PFSK-1 (cell line): Measurements from ENCODE around the gene GDPD5.

ENCODE experiments used
- FOXP2 ChIP-seq: optimal IDR thresholded peaks from 2 replicates; pipeline ENCODE3; 2011; ENCODE audit warnings: borderline replicate concordance, control low read depth, inconsistent platforms; ENCODE audit not compliant: insufficient read depth; ENCODE audit errors: extremely low read length, extremely low read depth
- POLR2AphosphoS5 ChIP-seq: IDR thresholded peaks from 2 replicates; pipeline ENCODE4 v1.6.1; 2012; ENCODE audit warnings: low read depth, mild to moderate bottlenecking, control low read depth, low read length, moderate library complexity
- SIN3A ChIP-seq: IDR thresholded peaks from 2 replicates; pipeline ENCODE4 v1.6.1; 2012; ENCODE audit warnings: mild to moderate bottlenecking, low read length, moderate library complexity, borderline replicate concordance; ENCODE audit not compliant: insufficient read depth
- TAF1 ChIP-seq: IDR thresholded peaks from 2 replicates; pipeline ENCODE4 v1.6.1; 2012; ENCODE audit warnings: low read length, control low read depth, borderline replicate concordance; ENCODE audit not compliant: insufficient read depth
- TF ChIP-seq, protein P1 (sequence below), 2 experiments: IDR thresholded peaks; 2 replicates each; pipeline versions ENCODE4 v1.6.1 to v1.8.0; 2011 to 2012; ENCODE audit warnings: low read depth in 2 of 2, low read length in 2 of 2, control low read depth in 1 of 2, inconsistent platforms in 1 of 2, mild to moderate bottlenecking in 1 of 2, moderate library complexity in 1 of 2; ENCODE audit not compliant: insufficient read depth in 1 of 2

Gene GDPD5

DNA sequence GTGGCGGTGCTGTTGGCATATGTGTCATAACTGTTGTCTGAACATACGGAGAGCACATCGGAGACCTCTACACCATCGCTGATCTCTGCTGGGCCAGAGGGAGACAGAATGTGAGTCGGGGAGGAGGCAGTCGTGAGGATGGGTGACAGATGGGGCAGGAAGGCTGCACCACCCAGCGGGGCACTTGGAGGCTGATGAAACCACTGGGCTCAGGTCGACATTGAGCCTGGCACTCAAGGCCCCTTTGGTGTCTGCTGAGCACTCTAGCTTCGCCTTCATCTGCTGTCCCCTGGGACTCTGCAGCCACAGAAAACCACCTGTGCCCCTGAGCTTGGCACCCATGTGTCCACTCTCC is 90.2 kb downstream of the GDPD5 start:
- TF ChIP-seq, protein P1, sequence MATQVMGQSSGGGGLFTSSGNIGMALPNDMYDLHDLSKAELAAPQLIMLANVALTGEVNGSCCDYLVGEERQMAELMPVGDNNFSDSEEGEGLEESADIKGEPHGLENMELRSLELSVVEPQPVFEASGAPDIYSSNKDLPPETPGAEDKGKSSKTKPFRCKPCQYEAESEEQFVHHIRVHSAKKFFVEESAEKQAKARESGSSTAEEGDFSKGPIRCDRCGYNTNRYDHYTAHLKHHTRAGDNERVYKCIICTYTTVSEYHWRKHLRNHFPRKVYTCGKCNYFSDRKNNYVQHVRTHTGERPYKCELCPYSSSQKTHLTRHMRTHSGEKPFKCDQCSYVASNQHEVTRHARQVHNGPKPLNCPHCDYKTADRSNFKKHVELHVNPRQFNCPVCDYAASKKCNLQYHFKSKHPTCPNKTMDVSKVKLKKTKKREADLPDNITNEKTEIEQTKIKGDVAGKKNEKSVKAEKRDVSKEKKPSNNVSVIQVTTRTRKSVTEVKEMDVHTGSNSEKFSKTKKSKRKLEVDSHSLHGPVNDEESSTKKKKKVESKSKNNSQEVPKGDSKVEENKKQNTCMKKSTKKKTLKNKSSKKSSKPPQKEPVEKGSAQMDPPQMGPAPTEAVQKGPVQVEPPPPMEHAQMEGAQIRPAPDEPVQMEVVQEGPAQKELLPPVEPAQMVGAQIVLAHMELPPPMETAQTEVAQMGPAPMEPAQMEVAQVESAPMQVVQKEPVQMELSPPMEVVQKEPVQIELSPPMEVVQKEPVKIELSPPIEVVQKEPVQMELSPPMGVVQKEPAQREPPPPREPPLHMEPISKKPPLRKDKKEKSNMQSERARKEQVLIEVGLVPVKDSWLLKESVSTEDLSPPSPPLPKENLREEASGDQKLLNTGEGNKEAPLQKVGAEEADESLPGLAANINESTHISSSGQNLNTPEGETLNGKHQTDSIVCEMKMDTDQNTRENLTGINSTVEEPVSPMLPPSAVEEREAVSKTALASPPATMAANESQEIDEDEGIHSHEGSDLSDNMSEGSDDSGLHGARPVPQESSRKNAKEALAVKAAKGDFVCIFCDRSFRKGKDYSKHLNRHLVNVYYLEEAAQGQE (IDR thresholded peaks at IDR 0.05; ENCODE audit: insufficient read depth in 1 of 2, low read depth in 2 of 2, low read length in 2 of 2) = no peak
- no peak for TF ChIP-seq TAF1
- no peak for TF ChIP-seq SIN3A
- no peak for TF ChIP-seq FOXP2
- no peak for TF ChIP-seq POLR2AphosphoS5

DNA sequence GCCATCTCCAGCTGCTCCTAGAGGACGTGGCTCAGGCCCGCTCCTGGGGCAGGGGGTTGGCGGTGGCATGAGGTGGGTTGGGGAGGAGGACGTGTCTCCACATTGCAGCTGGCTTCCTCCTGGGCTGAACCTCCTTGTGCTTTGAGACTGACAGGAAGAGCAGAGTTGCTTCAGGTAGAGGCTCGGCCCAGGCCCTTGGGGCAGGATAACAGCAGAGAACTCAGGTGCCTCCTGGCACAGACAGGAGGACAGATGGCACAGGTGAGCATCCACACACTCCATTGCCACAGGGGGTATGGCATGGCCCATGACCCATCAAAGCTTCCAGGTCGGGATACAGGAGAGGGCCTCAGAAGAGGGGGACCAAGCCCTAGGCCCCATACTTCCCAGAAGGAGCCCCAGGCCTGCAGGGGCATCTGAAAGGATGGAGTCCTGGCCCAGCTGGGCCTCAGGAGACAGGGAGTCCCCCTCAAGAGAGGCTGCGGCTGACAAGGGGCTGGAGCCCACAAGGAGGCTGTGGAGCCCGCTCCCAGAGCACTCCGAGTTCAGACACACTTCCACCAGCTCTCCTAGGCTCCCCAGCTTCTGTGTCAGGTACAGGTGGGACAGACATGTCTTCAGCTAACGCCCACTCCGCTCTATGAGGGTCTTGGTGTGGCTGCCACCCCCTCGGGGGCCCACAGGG is 90.7 kb downstream of the GDPD5 start:
- no peak for TF ChIP-seq FOXP2
- no peak for TF ChIP-seq POLR2AphosphoS5
- TF ChIP-seq TAF1 = no peak
- TF ChIP-seq, protein P1 (IDR thresholded peaks at IDR 0.05; ENCODE audit: insufficient read depth in 1 of 2, low read depth in 2 of 2, low read length in 2 of 2) = no peak
- TF ChIP-seq SIN3A = no peak

DNA sequence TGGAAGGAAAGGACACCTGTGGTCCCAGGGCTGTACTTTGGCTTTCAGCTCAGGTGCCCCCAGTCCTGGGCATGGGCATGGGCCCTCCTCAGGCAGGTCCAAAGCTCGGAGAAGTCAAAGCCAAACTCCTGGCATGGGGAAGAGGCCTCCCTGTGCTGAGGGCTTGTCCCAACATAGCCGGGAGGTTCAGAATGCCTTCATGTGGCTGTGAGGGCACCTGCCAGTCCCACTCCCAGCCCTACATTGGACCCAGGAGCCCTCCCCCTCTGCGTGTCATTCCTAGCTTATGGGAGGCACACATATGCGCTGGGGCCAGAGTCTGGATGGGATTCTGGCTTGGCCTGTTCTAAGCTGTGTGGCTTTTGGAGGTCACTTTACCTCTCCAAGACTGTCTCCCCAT is 91.7 kb downstream of the GDPD5 start:
- TF ChIP-seq SIN3A = no peak
- TF ChIP-seq FOXP2 = no peak
- TF ChIP-seq, protein P1 (IDR thresholded peaks at IDR 0.05; ENCODE audit: insufficient read depth in 1 of 2, low read depth in 2 of 2, low read length in 2 of 2) = no peak
- no peak for TF ChIP-seq POLR2AphosphoS5
- no peak for TF ChIP-seq TAF1

GRCh38 chr11:75433443-75433842 is 92.3 kb downstream of the GDPD5 start:
- TF ChIP-seq FOXP2 (no peak), TAF1 (no peak), POLR2AphosphoS5 (no peak), SIN3A (no peak)
- TF ChIP-seq, protein P1 (IDR thresholded peaks at IDR 0.05; ENCODE audit: insufficient read depth in 1 of 2, low read depth in 2 of 2, low read length in 2 of 2) = no peak

GRCh38 chr11:75432911-75433321 is 92.8 kb downstream of the GDPD5 start, which contains the start of gene KLHL35:
KLHL35 (minus strand) TSS chr11:75433203; CDS start chr11:75430629, 2,574 bp downstream.
- TF ChIP-seq POLR2AphosphoS5 = no peak
- TF ChIP-seq FOXP2 = no peak
- TF ChIP-seq SIN3A = no peak
- TF ChIP-seq, protein P1 (IDR thresholded peaks at IDR 0.05; ENCODE audit: insufficient read depth in 1 of 2, low read depth in 2 of 2, low read length in 2 of 2) = no peak
- TF ChIP-seq TAF1 = no peak
